AG04449 (cell line): Measurements from ENCODE around the gene OR52W1.

Experiments
- CTCF ChIA-PET: fragments of 350-600 bp; formaldehyde crosslinking; extraction: SDS; loops from one replicate; lab custom pipeline; 2021; ENCODE audit warnings: antibody characterized with exemption; lab: Yijun Ruan, JAX
- POLR2A ChIA-PET: fragments of 400-600, 350-600 bp; formaldehyde crosslinking; extraction: SDS; loops from one replicate; lab custom pipeline; 2020; ENCODE audit warnings: antibody characterized with exemption, inconsistent platforms; lab: Yijun Ruan, JAX
- DNase-seq: peaks from one replicate; pipeline ENCODE4 v3.0.0-alpha.2; 2010; ENCODE audit warnings: low read depth, low spot score
- H3K4me3 ChIP-seq: 2 replicates; pipeline ENCODE4 v1.5.1; 2011; ENCODE audit warnings: low read depth, mild to moderate bottlenecking, control low read depth, low read length
- TF ChIP-seq, protein P1 (sequence below): IDR thresholded peaks from one replicate; pipeline ENCODE4 v1.5.1; 2011; ENCODE audit warnings: mild to moderate bottlenecking, moderate library complexity, low read length, control low read depth, inconsistent platforms; ENCODE audit not compliant: insufficient read depth; ENCODE audit errors: missing control alignments

The OR52W1 gene

DNA sequence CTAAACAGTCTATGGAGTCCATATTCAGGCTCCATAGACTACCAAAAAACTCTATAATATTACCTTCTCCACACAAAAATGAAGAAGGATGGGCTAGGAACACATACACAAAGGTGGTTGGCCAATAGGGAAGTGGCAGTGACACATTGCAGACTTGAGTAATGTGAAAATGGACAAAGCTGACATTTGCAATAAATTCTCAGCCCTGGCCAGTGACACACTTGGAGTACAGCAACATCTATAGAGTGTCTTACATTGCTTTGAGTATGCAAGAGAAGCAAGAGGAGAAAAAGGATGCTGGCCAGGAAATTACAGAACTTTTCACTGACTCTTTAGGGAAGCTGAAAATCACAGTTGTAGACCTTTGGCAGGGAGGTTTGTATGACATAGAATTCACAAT, 7.3 kb upstream of the OR52W1 start:
- CTCF ChIA-PET, result no interaction called here
- POLR2A ChIA-PET, result no interaction called here
- H3K4me3 ChIP-seq, result no peak overlapping the region
- TF ChIP-seq, protein P1, sequence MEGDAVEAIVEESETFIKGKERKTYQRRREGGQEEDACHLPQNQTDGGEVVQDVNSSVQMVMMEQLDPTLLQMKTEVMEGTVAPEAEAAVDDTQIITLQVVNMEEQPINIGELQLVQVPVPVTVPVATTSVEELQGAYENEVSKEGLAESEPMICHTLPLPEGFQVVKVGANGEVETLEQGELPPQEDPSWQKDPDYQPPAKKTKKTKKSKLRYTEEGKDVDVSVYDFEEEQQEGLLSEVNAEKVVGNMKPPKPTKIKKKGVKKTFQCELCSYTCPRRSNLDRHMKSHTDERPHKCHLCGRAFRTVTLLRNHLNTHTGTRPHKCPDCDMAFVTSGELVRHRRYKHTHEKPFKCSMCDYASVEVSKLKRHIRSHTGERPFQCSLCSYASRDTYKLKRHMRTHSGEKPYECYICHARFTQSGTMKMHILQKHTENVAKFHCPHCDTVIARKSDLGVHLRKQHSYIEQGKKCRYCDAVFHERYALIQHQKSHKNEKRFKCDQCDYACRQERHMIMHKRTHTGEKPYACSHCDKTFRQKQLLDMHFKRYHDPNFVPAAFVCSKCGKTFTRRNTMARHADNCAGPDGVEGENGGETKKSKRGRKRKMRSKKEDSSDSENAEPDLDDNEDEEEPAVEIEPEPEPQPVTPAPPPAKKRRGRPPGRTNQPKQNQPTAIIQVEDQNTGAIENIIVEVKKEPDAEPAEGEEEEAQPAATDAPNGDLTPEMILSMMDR, result no peak
- no peak for DNase-seq

- POLR2A ChIA-PET, result no interaction called here
- H3K4me3 ChIP-seq, result no peak overlapping the region
- CTCF ChIA-PET, result no interaction called here
- TF ChIP-seq, protein P1, result no peak
- no peak for DNase-seq
These were observed 4.9 kb upstream of the OR52W1 start for GRCh38 chr11:6194065-6194581.

- TF ChIP-seq, protein P1, result no peak
- ChIA-PET CTCF (no interaction called here), POLR2A (no interaction called here)
- H3K4me3 ChIP-seq, result no peak overlapping the region
- no peak for DNase-seq
These were observed 2.6 kb upstream of the OR52W1 start for GRCh38 chr11:6196396-6196795.

DNA sequence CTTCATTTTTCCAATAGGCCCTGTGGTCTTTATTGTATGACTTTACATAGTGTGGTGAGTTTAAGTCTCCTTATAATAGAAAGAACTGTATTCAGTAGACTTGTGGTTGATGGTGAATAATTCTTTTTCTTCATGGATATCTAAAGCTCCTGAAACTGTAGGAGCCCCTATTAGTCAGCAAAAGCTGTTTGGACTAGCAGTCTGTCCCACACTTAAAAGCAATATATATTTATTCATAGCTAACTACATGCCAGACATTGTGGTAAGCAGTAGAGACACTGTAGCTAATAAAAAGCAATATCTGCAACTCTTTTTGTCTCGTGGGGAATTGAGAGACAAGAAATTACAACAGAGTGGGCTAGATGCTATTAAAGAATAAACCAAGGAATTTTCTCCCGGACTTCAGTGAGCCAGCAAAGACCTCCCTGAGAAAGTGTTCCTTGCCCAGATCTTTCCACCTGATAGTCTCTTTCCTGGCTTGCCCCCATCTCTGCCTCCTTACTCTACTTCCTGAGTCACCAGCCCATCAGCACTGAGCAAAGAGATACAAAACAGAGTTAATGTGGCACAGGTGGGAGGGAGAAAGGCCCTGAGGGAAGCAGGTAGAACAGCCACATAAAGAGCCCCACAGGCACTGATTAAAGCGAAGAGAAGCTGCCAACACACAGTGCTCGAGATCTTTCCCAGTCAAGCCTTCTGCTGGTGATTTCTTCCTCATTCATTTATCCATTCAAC, 1.4 kb upstream of the OR52W1 start:
- H3K4me3 ChIP-seq, result no peak overlapping the region
- POLR2A ChIA-PET, result interaction anchor here (0.7 kb wide), 1 partner anchor 188 kb away, joined by 3 read pairs; no protein-coding TSS in a partner anchor
- peak; percentile 19 for DNase-seq
- CTCF ChIA-PET, result no interaction called here
- TF ChIP-seq, protein P1, result no peak

DNA sequence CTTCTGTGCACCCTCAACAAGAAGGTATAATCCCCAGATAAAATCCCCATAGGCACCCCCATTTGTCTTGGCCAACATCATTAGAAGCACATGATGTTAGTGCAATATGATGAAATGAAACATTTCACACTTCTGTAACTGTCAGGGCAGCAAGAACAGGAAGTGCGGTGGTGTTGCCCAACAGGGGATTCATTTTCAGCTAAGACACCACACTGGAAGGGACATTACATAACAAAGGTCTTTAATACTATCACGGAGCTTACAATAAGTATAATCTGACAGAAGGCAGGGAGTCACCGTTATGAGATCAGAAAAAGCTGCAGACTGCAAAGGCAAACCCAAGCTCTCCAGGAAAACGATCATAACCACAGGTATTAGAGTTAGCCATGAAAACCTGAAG, 2.0 kb downstream of the OR52W1 start:
- TF ChIP-seq, protein P1, result no peak
- DNase-seq, result no peak
- ChIA-PET POLR2A (no interaction called here), CTCF (interaction anchor here (2.0 to 2.7 kb wide), 2 partner anchors 50 to 162 kb away, joined by 6 read pairs; no protein-coding TSS in a partner anchor)
- no peak overlapping the region for H3K4me3 ChIP-seq

GRCh38 chr11:6201481-6201880, 2.5 kb downstream of the OR52W1 start:
- POLR2A ChIA-PET, result no interaction called here
- TF ChIP-seq, protein P1, result no peak
- CTCF ChIA-PET, result interaction anchor here (2.0 to 2.7 kb wide), 2 partner anchors 50 to 161 kb away, joined by 6 read pairs; no protein-coding TSS in a partner anchor
- H3K4me3 ChIP-seq, result no peak overlapping the region
- peak; percentile 33 for DNase-seq
